MV-4-11 (cell line): Measurements from ENCODE around the gene KCNG2.
A peak's percentile ranks its signal among the peaks of the same experiment; 100 is the strongest.

Source experiments
- DNase-seq: peaks from one replicate; lab custom pipeline; 2025; lab: John Stamatoyannopoulos, UW

KCNG2 gene

GRCh38 chr18:79786304-79786703 lies 11.4 kb upstream of the KCNG2 start:
- DNase-seq, result no peak

GRCh38 chr18:79786786-79787526 lies 10.8 kb upstream of the KCNG2 start:
- peak; percentile 83 for DNase-seq

- no peak for DNase-seq
Observed at GRCh38 chr18:79787527-79787864, 10.2 kb upstream of the KCNG2 start.

- no peak for DNase-seq
Observed at GRCh38 chr18:79787865-79788733, 9.6 kb upstream of the KCNG2 start.

- no peak for DNase-seq
Observed at GRCh38 chr18:79788734-79789085, 9.0 kb upstream of the KCNG2 start.

- no peak for DNase-seq
Observed at GRCh38 chr18:79789091-79789891, 8.4 kb upstream of the KCNG2 start.

- no peak for DNase-seq
Observed at GRCh38 chr18:79789901-79790890, 7.5 kb upstream of the KCNG2 start.

GRCh38 chr18:79790996-79791972 lies 6.5 kb upstream of the KCNG2 start:
- DNase-seq, result peak; percentile 100

- peak; percentile 73 for DNase-seq
Observed at GRCh38 chr18:79792096-79792987, 5.4 kb upstream of the KCNG2 start.

- peak; percentile 89 for DNase-seq
Observed at GRCh38 chr18:79792988-79793355, 4.8 kb upstream of the KCNG2 start.

GRCh38 chr18:79794846-79795245 lies 2.9 kb upstream of the KCNG2 start:
- no peak for DNase-seq

- no peak for DNase-seq
Observed at GRCh38 chr18:79795446-79795845, 2.3 kb upstream of the KCNG2 start.

GRCh38 chr18:79796016-79796415 lies 1.7 kb upstream of the KCNG2 start:
- DNase-seq, result no peak

GRCh38 chr18:79796531-79797405 lies 970 bp upstream of the KCNG2 start:
- DNase-seq, result no peak

- no peak for DNase-seq
Observed at GRCh38 chr18:79798346-79798998, 734 bp downstream of the KCNG2 start.

GRCh38 chr18:79798999-79799370 lies 1.2 kb downstream of the KCNG2 start:
- DNase-seq, result no peak

- DNase-seq, result peak; percentile 13
Observed at GRCh38 chr18:79799619-79800370, 2.1 kb downstream of the KCNG2 start.
